ENCODE results near the gene TMEM271. TPM values are rescaled to one million over a fixed set of nuclear protein-coding genes. Genes with fewer than 3 reads are reported as not detected.

Gene TMEM271, protein sequence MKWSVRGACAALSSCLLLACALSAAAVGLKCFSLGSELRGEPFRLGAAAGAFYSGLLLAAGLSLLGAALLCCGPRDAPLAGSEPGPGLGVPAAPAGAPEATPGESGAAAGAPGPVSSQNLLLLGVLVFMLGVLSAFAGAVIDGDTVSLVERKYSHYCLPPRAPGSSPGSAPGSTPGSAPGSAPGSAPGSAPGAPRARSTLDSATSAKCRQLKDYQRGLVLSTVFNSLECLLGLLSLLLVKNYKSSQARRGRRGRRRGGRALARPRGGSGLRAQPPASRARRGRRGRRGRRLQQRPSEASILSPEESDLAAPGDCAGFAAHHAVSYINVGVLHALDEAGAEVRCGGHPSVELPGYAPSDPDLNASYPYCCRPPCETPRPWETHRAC
- total RNA-seq (2022; extraction: Qiagen RNA extraction; ENCODE audit: low read depth) = not detected in 5 replicates

DNA sequence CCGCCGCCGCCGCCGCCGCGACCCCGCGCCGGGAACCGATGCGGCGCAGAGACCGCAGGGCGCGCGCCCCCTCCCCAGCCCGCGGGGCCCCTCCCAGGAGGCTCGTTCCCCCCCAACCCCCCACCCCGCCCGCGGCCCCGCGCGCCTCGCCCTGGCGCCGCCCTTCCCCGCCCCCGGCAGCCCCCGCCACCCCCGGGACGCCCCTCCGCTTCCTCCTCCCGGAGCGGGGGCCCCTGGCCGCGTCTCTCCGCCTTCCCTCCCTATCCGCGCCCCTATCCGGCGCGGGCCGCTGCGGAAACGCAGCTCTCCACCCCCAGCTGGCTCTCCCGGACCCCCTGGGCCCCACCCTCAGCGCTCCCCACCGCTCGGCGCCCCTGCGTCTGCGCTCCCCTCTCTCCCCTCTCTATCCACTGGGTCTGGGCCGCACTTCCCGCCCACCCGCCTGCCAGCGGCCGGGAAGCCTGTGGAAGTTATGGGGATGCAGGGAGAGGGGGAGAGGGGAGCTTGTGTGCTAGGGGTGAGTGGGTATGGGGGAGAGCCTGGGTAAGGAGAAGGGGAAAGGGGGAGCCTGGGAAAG is at the start of gene TMEM271:
Gene TMEM271, minus strand, starts transcription at position 51 of the 577 bp plus-strand sequence. CDS start 233 bp downstream, outside the sequence.

GRCh38 chr4:624705-625590 is 48.9 kb upstream of the TMEM271 start, which contains the start of gene PDE6B:
PDE6B (plus strand) TSS chr4:625573; CDS start chr4:625627, 54 bp downstream.

Other genes with a start within 250 kb of the TMEM271 start
- gene ZNF141, start 238.5 kb downstream of the TMEM271 start, total RNA-seq (2022; extraction: Qiagen RNA extraction; ENCODE audit: low read depth) = 2.4 to 3.1 TPM (median 2.7 TPM) in 5 replicates
- gene ZNF721, start 77.1 kb downstream of the TMEM271 start, total RNA-seq (2022; extraction: Qiagen RNA extraction; ENCODE audit: low read depth) = 9.1 to 24.8 TPM (median 12.7 TPM) in 5 replicates
- 20.7 to 29.1 TPM (median 26.0 TPM) in 5 replicates for gene PIGG, start 77.1 kb downstream of the TMEM271 start, total RNA-seq (2022; extraction: Qiagen RNA extraction; ENCODE audit: low read depth)
- not detected in 5 replicates for gene PDE6B, start 49.3 kb upstream of the TMEM271 start, total RNA-seq (2022; extraction: Qiagen RNA extraction; ENCODE audit: low read depth)
- gene ATP5ME, start 98.0 kb upstream of the TMEM271 start, total RNA-seq (2022; extraction: Qiagen RNA extraction; ENCODE audit: low read depth) = 350 to 488 TPM (median 399 TPM) in 5 replicates
- gene MYL5, start 98.2 kb upstream of the TMEM271 start, total RNA-seq (2022; extraction: Qiagen RNA extraction; ENCODE audit: low read depth) = 8.9 to 12.9 TPM (median 10.2 TPM) in 5 replicates
- gene SLC49A3, start 112.9 kb upstream of the TMEM271 start, total RNA-seq (2022; extraction: Qiagen RNA extraction; ENCODE audit: low read depth) = 0.14 to 0.44 TPM (median 0.22 TPM) in 4 of 5 replicates, not detected in the other
- 14.2 to 21.6 TPM (median 20.3 TPM) in 5 replicates for gene PCGF3, start 129.5 kb upstream of the TMEM271 start, total RNA-seq (2022; extraction: Qiagen RNA extraction; ENCODE audit: low read depth)
- gene CPLX1, start 249.8 kb upstream of the TMEM271 start, total RNA-seq (2022; extraction: Qiagen RNA extraction; ENCODE audit: low read depth) = 0.46 to 1.5 TPM (median 0.88 TPM) in 5 replicates

Measured in A549 treated with ZK216348 at 1 μM for 4 hours (cell line).